HG03280 (cell line): ENCODE measurements around the gene LIPC.

ENCODE experiments used
- ATAC-seq: cut with Tn5 transposase; IDR thresholded peaks from one replicate; pipeline ENCODE4 v1.9.1; 2021; ENCODE audit warnings: mild to moderate bottlenecking, moderate library complexity; ENCODE audit not compliant: unreplicated experiment

The LIPC gene

DNA sequence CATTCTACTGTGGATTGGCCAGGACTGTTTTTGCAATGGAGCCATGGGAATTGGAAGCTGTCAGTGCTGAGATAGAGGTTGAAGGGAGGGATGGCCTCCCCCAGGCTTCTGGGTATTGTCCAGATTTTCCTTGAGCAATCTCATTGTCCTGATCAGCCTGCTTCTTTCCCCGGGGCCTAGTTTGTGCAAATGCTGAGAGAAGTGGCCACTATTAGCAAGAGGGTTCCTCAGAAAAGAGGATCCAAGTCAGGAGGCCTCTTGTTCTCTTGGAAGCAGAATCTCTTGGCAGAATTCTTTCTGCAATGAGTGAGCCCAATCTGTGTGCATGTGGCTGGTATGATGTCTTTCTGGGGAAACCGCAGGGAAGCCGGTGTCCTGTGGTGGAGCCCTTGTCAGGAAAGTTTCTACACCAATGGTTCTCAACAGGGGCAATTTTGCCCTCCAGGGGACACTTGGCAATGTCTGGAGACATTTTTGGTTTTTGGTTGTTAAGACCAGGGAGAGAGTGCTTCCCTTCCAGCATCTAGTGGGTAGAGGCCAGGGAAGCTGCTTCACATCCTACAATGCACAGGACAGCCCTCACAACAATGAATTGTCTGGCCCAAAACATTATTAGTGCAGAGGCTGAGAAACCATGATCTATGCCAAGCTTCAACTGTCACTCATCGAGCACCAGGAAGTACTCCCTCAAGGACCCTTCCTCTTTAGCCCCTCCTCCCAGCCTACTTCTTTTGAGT lies 2.0 kb downstream of the LIPC start:
- ATAC-seq: no peak

DNA sequence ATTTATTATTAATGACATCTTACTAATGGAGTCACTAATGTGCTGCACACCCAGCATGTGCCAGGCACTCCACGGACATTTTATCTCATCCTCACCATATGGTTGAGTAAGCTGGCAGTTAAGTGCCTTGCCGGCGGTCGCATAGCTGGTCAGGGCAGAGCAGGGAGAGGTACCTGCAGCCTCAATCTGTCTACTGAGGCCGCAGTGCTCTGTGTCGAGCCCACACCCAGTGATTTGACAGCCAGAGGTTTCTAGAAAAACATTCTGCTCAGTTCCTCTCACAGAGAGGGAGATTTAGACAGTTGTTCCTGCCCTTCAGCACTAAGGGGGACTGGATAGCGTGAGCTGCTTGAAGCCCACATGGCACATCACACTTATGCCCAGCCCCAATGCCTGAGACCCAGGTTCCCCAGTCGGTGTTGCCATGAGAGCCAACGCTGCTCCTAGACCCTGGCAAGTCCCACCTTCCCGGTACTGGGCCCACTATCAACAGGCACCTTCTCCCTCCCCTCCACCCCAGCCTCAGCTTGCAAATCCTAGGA lies 2.6 kb downstream of the LIPC start:
- ATAC-seq: no peak

DNA sequence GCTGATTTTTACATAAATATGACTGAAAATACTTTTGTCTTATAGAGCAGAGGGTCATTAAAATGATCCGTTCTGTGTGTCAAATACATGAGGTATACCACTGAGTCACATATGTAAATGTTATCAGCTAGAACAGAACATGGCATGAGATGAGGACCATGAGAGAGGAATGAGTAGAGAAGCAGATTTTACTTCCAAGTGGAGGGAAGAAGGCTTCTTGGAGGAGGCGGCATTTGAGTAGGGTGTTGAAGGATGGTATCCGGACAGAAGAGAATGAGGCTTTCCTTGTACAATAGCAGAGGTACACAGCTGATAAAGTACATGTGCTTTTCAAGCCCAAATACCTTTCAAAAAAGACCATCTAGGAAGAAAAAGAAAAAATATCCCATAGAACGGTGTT lies 4.8 kb downstream of the LIPC start:
- ATAC-seq: no peak

DNA sequence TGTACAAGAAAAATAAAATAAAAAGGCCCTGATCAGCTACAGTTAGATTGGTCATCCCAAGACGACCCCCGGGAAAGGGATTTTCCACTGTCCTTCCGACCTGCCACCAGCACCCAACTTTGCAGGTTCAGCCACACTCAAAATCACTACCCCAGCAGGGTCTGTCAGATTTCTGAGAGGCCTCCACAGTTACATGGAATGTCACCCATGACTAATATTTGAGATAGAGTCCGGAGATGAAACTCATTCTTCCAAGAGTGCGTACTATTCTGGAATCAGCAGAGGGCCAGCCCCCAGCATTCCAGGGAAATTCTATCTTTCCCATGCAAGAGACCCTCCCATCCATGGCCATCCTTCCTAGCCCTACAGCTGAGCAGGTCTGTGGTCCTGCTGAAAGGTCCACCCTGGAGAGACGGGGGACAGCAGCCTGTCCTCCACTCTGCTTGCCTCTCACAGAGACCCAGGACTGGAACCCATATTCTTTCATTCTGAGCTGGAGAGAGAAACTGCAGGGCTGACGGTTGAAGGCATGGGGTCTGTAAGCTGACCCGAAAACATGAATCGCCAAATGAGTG lies 5.8 kb downstream of the LIPC start:
- ATAC-seq: no peak

DNA sequence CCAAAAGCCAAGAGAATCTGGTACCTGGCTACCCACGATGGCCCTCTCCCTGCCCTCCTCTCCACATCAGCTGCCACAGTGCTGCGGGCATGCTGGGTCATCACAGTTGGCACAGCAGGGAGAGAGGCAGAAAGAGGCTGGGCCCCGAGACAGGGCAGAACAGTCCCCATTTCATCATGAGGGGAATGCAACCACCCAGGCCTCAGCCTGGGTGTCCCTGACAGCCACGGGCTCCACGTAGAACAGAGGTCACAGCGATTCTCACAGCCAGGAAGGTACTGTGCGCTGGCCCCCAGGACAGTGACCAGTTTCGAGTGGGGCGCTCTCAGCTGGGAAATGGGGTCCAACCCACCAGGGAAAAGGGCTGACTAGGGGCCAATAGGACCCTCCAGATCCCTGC lies 6.3 kb downstream of the LIPC start:
- ATAC-seq: no peak

DNA sequence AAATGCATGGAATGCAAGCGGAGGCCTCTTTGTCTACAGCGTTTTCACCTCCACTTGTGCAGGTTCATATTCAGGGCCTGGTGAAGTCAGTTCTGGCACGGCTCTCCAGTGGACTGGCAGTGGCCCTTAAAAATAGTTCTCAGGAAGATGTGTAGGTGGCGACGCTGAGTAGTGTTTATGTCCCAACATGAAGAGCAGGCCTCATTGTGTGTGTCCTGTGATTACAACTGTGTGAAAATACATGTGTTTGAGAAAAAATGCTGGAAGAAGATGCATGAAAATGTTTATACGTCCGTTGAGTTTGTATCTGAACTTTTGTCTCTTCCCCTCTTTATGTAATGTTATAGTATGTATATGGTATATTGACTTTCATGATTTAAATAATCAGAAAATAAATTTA lies 7.2 kb downstream of the LIPC start:
- no peak for ATAC-seq

DNA sequence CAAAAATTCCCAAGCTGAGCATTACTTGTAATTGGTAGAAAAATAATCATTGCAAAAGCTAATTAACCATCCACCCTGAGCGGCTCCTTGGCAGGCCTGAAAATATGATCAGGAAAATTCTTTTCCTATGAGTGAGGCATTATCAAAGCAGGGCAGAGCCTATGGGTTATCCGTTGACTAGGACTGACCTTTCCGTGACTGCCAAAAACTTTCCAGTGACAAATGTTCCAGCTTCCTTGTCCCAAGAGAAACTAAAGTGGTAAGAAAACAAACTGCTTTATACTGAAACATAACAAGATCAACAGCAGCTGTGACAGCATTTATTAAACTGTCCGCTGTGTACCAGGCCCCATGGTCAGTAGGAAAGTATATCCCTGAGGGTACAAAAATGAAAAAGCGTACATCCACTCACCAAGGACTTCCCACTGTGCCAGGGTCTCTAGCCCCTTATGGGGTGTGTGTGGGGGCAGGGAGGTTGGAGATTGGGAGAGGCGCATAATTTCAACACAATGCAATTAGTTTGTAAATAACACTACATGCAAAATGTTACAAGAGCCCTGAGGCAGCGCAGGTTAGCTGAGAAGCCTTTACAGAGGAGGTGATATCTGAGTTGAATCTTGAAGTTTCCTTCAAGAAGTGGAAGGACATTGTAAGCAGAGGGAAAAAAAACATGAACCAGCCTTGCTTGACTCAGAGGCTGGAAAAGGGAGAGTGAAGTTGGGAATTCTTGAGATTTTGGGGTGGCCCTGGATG lies 8.5 kb downstream of the LIPC start:
- no peak for ATAC-seq

DNA sequence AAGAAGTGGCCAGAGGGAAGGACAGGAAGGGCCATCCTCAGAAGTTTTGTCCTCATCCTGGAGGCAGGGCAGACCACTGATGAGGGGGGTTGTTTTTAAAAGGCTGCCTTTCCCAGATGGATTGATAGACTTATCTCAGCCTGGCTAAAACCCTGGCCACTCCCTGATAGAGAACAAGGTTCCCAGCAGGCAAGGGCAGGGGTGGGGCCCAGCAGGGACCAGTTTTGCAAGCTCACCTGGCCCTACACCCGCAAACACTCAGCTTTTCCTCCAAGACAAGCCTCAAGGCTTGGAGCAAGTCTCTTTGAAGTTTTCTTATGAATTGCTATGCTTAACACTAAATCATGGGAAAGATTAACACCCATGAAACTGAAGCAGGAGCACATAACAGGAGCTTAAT lies 9.1 kb downstream of the LIPC start:
- no peak for ATAC-seq

DNA sequence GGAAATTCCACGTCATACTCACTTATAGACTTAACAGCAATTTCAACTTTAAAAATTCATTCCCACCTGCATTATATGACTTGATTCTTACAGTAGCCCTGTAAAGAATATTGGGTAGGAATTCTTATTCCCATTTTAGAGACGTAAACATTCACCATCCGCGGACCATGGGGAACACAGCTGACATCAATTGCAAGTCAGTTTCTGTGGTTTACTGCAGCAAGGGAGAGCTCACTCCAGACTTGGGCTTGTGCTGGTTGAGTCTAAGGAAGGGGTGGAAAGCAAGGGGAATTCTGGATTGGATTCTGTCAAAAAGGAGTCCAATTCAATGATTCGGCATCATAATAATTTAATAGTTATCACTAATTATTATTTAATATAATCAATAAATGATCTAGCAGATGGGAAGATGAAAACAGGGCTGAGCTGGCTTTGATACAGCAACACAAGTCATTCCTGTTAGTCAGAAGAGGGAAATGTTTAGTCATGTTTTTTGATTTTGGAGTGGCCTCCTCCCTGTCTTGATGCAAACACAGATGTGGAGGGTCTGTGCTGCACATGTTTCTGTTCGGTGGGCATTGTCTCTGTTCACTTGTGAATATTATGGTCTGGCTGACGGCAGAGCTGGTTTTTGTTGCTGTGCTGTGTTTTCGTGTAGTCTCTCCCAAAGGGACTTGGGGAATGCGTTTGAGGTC lies 9.7 kb downstream of the LIPC start:
- ATAC-seq: no peak

DNA sequence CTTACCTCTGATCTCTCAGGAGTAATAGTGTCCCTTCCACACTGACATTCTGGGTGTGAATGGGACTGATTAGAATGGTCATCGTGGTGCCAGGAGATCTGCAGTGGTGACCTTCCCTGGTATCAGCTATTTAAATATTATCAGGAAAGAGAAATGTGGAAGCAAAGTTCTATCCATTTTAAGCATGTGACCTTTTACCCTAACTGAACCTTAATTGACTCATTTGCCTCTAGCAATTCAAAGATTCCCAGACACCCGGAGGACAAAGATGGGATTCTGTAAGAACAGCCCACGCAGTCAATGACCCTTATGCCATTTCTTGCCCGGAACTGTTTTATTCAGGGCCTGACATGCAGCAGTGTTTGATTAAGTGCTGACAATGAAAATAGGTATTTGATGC lies 10.3 kb downstream of the LIPC start:
- ATAC-seq: no peak

DNA sequence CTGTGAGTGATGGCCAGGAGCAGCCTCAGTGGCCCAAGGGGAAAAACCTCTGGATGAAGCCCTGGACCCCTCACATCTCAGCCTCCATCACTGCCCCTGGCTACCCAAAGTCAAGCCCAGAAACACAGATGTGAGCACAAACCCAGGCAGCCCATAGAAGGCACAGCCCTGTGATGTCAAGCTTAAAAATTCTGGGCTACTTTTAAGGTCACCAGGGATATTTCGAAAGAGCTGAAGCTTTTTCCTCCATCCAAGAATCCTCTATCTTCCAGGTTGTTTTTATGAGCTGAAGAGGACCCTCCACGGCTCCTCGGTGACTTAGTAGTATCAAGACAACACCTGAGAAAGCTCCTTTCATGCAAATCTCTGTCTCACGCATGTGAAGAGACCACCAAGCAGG lies 11.5 kb downstream of the LIPC start:
- no peak for ATAC-seq

DNA sequence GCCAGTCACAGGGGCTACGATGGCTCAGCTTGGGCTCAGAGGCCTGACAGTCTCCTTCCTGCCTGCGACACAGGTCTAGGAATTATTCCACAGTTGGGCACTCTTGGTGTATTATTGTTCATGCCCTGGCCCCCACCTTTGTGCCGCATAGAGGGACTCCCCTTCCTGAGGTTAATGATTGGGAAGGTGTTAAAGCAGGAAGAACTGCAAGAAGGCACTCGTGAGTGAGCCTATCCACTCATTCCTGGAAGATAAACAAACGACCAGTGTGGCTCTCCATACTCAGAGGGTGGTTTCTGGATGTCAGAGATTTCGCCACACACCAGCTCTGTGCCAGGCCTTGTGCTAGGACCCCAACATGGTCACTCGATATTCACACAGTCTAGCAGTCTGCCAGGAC lies 12.3 kb downstream of the LIPC start:
- no peak for ATAC-seq

DNA sequence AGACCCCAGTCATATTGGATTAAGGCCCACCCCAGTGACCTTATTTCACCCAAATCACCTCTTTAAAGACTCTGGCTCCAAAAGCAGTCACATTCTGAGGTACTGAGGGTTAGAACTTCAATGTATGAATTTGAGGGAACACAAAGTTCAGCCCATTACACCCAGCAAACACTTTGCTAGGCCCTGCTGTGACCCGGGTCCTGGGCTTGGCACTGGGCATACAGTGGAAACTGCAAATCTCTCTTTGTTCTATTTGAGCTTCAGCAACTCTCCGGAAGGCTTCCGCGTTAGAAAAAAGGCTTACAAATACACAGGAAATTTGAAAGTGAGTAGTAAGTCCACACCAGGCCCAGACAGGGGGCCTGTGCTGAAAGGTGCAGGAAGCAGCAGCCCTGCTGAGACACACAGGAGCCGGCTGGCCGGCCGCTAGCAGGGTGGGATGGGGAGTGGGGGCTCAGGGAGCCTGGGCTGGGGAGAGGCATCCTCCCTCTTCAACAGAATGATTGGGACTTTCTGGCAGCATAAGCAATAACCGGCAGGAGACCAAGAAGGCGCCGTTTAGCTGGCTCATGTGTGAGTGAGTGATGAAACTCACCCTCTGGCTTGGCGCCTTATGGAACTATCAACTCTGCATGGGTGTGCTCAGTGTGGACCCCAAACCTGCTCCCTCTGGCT lies 13.0 kb downstream of the LIPC start:
- no peak for ATAC-seq

DNA sequence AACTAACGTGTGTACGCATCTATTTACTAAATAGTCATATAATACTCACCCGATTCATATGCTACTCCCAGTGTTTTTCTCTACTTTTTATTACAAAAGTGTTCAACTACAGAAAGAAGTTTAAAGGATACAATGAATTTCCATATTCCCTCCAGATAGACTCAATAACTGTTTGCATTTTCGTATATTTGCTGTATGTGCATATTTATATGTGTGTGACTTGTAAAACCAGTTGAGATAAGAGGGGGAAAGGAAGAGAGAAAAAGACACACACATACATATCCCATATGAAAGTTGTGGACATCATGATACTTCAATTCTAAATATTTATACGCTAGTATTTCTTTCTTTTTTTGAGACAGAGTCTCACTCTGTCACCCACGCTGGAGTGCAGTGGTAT lies 14.1 kb downstream of the LIPC start:
- no peak for ATAC-seq

DNA sequence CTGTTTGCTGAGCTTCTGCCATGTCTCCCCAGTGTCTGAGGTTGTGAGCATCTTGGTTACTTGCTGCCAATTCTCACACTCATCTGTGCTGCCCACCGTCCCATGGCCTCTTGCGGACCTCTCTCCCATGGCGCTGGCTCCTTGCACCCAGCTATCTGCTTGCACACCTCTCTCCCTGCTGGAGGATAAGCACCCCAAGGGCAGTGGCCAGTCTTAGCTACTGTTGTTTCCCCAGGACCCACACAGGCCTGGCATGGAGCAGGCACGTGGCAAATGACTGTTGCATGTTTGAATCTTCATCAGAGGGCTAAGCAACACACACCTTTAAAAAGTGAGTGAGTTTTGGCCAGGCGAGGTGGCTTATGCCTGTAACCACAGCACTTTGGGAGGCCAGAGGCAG lies 14.7 kb downstream of the LIPC start:
- no peak for ATAC-seq

DNA sequence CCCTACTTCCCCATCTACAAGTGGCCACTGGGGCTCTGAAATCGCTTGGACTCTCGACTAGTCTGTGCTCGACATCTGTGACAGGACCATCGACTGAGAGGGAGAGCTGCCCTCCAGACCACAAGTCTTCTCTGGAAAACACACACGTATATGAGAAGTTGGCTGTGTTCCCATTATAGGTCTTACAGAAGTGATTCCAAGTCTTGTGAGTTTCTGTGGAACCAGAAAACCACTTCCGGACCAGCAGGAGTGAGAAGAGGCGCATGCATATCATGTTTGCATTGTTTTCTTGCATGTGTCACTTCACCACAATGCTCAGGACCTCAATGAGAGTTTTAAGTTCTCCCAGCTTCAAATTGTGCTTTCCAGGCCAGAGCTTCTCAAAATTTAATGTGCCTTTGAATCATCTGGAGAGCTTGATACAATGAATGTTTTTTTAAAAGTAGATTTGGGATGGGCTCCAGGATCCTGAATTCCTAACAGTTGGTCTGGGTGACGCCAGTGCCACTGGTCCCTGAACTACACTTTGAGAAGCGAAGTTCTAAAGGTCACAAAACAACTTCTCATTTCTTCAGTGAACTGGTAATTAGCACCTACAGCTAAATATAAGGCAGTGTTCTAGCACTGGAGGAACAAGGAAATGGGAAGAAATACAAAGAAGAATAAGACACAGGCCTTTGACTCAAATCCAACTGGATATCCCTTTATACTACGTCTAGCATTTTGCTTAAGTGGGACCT lies 15.7 kb downstream of the LIPC start:
- no peak for ATAC-seq

DNA sequence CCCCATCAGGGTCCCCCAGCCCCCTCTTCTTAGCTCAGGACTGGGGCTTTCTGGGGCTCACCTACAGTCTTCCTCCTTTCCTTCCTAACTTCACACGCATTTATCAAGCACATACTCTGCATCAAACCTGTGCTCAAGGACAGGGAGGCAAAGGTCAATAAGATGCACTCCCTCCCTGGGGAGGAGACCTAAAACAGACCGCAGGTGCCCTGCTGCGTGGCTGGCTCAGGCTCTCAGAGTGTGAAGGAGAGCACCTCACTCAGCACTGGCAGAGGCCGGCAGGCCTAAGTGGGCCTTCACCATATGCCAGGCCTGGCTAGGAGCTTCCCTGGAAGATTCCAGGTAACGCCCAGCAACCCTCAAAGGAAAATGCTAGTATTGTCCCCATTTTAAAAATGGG lies 16.5 kb downstream of the LIPC start:
- no peak for ATAC-seq

DNA sequence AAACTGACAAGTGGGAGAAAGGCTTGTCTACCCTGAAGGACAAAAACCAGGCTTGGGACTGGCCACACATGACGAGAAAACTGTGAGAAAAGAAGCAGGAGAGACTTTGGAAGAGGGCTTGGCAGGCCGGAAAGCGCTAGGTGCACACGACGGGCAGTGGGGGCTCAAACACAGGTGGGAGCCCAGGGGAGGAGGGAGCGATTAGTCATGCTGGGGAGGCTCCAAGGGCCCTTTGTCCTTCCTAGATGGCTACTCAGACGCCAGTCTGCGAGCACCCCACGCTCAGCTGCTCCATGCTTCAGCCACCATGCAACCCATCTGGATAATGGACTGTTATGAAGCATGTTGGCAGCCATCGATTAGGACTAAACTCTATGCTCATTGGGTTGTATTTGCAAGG lies 17.1 kb downstream of the LIPC start:
- ATAC-seq: no peak

DNA sequence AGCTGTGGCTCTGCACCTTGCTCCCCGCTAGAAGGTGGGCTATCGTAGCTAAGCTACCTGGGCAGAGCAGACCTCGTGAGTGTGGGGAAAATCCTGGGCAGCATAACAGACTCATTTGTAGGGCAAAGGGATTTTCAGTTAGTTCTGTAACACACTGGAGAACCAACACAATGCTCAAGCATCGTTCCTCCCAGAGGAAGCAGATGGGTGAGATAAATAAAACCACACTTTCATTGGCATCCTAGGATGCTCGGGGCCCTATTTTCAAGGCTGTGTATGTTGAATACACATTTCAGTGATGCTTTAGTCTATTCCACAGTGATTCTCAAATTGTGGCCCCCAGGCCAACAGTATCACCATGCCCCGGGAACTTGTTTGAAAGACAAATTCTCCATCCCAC lies 20.0 kb downstream of the LIPC start:
- ATAC-seq: no peak

DNA sequence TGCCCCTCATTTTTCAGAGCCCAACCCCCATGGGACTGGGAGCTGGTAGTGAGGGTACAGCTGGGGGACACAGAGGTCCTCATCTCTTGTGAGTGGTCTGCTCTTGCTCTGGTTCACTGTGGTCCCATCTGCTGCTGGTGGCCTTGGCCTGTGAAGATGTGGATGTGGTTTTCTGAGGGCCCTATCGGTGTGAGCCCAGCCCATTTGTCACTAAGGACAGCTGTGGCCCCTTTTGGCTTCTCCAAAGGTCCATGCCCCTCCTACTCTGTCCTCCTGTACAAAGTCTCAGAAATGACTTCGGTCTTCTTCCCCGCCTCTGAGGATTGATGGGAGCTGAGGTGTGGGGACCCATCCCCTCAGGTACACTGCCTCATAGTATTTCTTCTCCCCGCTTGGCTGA lies 21.0 kb downstream of the LIPC start:
- no peak for ATAC-seq
